KOPT-K1 (cell line): ENCODE measurements around the gene RBM17.

Experiments
- H3K27ac ChIP-seq: fragments of 200-600 bp; sonication (generic); 2 replicates; pipeline ENCODE4 v1.5.1; 2016; ENCODE audit warnings: antibody characterized with exemption, mild to moderate bottlenecking, low read depth, low read length; ENCODE audit not compliant: poor library complexity, severe bottlenecking
- H3K36me3 ChIP-seq: fragments of 200-600 bp; sonication (generic); 2 replicates; pipeline ENCODE4 v1.5.1; 2017; ENCODE audit warnings: antibody characterized with exemption, mild to moderate bottlenecking, low read length, moderate library complexity; ENCODE audit not compliant: insufficient read depth
- H3K9me3 ChIP-seq: fragments of 200-600 bp; sonication (generic); 2 replicates; pipeline ENCODE4 v1.5.1; 2017; ENCODE audit warnings: antibody characterized with exemption, low read length, mild to moderate bottlenecking; ENCODE audit not compliant: insufficient read depth, poor library complexity, severe bottlenecking

Gene RBM17

DNA sequence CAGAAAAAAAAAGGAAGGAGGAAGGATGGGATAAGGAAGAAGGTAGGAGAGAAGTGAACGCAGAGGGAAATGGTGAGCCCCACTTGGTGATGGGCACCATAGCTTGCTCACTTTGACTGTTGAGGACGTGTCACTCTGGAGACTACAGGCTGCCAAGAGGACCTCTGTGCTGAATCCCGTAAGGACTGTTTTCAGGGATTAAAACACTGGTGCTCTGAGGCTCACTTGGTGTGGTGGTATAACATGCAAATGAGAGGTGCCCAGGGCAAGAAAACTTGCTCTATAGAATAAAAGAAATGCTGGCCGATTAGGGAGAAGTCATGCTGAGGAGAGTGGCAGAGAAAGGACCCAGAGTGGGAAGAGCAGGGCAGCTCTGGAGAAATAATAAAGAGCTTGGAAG lies 21.4 kb upstream of the RBM17 start:
- Histone ChIP-seq H3K36me3 (no peaks in the 10 kb centered on the region), H3K27ac (no peak overlapping the region), H3K9me3 (no peaks in the 10 kb centered on the region)

DNA sequence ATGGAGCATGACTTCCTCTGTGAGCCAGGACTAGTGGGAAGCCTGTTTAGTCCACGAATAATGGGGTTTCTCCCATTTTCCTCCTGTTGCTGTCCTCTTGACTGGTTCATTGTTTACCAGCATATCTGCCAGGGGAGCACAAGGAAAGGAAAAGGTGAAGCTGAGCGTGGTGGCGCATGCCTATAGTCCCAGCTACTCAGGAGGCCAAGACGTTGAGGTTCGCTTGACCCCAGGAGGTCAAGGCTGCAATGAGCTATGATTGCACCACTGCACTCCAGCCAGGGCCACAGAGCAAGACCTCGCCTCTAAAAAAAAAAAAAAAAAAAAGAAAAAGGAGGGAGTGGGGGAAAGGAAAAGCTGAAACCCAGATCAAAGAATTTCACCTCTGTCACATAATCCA lies 20.8 kb upstream of the RBM17 start:
- H3K9me3 ChIP-seq: no peaks in the 10 kb centered on the region
- H3K27ac ChIP-seq: no peak overlapping the region
- no peaks in the 10 kb centered on the region for H3K36me3 ChIP-seq

GRCh38 chr10:6068422-6068821 lies 20.4 kb upstream of the RBM17 start:
- Histone ChIP-seq H3K36me3 (no peaks in the 10 kb centered on the region), H3K9me3 (no peaks in the 10 kb centered on the region), H3K27ac (peak overlapping the region; percentile 8)

GRCh38 chr10:6069081-6069931 lies 19.5 kb upstream of the RBM17 start:
- Histone ChIP-seq H3K9me3 (no peaks in the 10 kb centered on the region), H3K36me3 (no peaks in the 10 kb centered on the region), H3K27ac (peak overlapping the region; percentile 8)

GRCh38 chr10:6070660-6071059 lies 18.2 kb upstream of the RBM17 start:
- Histone ChIP-seq H3K27ac (no peak overlapping the region), H3K36me3 (no peaks in the 10 kb centered on the region), H3K9me3 (no peaks in the 10 kb centered on the region)

DNA sequence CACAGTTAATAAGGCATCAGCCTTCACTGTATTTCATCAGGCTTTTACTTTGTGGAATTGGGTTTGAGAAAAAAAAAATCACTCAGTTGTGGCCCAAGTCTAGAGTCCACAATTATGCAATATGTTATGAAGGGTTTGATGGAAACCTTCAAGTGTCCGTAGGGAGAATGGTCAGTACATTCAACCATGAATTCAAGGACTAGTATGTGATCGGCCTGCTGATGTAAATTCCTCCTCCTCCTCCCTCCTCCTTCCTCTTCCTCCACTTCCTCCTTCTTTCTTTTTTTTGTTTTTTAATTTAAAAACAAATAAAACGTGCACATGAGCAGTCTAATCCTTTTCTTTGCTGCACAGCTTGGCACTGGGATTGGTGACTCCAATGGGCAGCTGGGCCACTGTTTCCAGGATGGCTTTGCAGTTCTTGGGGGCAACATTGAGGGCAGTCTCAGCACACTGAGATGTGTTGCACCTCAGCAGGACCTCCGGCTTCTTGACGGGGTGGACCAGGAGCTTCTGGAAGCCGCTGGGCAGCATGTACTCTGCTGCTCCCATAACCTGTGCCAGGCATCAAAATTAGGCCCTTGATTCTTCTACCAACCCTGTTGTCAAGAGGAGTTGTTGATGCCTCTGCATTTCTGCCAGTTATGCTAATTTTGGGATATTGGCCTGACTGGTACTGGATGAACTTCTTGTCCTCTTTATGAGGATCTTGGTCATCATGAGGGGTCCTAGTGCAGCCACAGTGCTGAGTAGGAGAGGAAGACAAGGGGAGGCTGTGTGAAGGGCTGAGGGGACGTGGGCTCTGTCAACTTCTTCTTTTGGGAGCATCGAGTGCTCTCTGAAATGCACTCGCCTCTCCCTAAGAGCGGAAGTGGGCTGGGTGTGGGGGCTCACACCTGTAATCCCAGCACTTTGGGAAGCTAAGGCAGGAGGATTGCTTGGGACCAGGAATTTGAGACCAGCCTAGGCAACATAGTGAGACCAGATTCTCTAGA lies 17.4 kb upstream of the RBM17 start:
- Histone ChIP-seq H3K27ac (no peak overlapping the region), H3K36me3 (no peaks in the 10 kb centered on the region), H3K9me3 (no peaks in the 10 kb centered on the region)

DNA sequence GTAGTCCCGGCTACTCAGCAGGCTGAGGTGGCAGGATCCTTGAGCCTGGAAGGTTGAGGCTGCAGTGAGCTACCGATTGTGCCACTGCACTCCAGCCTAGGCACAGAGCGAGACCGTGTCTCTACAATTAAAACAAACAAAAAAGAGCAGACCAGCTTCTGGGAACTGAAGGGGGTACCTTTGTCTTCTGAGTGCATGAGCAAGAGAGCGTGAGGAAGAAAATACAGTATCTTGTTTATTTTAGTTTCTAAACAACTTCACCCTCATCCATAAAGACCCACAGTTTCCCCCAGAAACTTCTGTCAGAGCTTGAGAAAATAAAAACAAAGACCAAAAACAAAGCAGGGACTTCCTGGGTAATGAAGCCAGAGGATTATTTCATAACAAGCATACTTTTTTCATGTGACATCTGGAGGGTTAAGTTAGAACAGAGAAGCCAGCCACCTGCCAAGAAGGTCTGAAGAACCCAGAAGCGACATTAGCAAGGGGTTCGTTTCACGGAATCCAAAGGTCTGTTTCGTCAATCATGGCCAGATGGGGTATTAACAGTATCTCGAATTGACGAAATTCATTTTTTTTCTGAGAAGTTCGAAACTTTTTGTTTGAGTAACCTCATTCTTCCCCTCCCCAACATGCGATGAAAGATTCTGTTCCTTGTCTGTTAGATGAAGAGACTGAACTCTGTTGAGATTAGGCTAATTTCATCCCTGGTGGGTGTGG lies 16.5 kb upstream of the RBM17 start:
- Histone ChIP-seq H3K27ac (no peak overlapping the region), H3K36me3 (no peaks in the 10 kb centered on the region), H3K9me3 (no peaks in the 10 kb centered on the region)

DNA sequence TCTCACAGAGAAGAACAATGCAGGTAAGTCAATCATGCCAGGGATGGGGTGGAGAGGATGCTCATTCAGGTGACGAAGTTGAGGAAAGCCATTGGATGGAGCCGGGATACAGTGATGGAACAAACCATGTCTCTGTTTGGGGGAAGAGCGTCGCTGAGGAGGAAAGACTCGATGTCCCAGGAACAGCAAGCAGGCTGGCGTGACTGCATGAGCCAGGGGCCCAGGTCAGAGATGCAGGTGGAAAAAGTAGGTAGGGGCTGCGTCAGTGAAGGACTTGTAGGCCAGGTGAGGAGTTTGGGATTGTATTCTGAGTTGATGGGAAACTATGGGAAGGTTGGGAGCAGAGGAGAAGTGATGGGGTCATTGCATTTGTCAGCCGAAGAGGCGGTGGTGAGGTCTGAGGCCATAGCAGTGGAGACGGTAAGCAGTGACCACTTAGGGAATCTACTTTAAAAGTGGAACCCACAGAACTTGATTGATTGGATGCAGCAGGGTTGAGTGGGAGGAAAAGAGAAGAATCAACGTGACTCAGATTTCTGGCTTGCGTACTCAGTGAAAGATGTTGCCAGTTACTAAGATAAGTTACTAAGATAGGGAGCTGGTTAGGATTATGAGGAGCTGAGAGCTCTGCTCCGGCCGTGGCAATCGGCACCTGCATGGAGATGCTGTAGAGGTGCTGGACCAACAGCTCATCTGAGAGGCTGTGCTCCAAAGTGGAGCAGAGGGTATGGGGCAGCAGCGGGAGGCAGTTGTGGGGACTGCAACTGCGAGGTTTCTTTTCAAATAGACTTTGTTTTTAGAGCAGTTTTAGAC lies 14.1 kb upstream of the RBM17 start:
- no peaks in the 10 kb centered on the region for H3K36me3 ChIP-seq
- H3K9me3 ChIP-seq: no peaks in the 10 kb centered on the region
- H3K27ac ChIP-seq: no peak overlapping the region

DNA sequence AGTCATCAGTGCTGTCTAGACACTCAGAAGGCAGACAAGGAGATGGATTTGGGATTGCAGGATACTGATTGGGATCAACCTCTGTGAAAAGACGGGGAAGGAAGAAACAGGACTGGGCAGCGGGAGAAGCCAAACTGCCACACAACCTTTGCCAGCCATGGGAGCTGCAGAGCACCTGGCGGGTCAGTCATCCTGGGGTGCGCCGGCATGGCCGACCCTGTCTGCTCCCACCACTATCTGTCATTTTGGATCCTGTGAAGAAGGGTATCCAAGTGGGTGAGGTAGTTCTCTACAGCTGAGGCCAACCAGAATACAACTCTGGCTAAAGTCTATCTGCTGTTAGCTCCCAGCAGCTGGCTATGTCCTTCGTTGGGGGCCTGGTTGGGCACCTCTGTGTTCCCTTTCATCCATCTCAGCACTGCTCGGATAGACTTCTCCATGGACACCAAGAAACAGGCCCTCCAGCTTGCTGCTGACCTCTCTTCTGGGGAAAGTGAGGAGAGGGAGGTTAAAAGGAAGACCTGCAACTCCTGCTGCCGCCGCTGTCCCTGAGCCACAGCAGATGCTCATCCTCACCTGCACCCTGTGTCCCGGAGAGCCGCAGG lies 11.7 kb upstream of the RBM17 start:
- Histone ChIP-seq H3K36me3 (no peaks in the 10 kb centered on the region), H3K27ac (no peak overlapping the region), H3K9me3 (peaks cover 9% of the 10 kb centered on the region)

DNA sequence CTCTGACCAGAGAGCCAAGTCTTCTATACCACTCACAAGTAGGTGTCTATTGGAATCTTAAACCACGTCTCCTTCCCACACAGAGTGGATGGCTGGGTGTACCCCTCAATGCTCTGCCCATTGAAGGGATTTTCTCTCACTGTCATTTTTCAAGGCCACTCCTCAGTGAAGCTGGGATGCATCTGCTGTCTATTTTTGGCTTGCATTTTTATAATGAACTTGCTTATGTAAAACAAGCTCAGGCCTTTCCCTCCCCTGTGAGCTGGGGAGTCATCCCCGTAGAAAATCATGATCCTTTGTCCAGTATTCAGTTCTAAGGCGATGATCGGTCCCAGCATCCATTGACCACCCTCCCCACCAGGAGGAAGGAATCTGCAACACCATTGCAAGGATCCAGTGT lies 9.8 kb upstream of the RBM17 start:
- H3K36me3 ChIP-seq: no peaks in the 10 kb centered on the region
- no peak overlapping the region for H3K27ac ChIP-seq
- H3K9me3 ChIP-seq: peaks cover 12% of the 10 kb centered on the region

DNA sequence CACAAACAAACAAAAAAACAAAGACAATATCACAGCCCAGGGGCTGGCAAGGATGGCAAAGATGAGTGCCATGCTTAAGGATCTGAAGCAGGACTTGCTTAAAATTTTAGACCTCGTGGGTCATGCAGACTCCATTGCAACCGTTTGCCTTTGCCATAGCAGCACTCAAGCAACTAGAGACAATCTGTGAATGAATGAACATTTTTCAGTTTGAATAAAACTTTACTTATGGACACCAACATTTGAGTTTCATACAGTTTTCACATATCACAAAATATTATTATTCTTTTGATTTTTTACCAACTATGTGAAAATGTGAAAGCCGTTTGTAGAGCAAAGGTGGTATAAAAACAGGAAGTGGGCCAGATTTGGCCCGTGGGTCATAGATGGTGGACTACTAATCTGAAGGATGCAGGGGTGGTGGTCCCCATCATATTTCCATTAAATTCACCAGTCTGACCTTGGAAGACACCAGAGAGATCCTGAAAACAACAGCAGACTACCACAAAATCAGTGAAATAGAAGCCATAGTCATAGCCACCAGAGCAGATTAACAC lies 8.3 kb upstream of the RBM17 start:
- no peak overlapping the region for H3K27ac ChIP-seq
- H3K36me3 ChIP-seq: no peaks in the 10 kb centered on the region
- H3K9me3 ChIP-seq: peaks cover 12% of the 10 kb centered on the region

GRCh38 chr10:6082496-6083395 lies 6.1 kb upstream of the RBM17 start:
- H3K36me3 ChIP-seq: no peaks in the 10 kb centered on the region
- peaks cover 12% of the 10 kb centered on the region for H3K9me3 ChIP-seq
- H3K27ac ChIP-seq: no peak overlapping the region
